ENCODE data around the gene PLXNC1.
A peak's percentile ranks its signal among the peaks of the same experiment; 100 is the strongest.

PLXNC1 gene

GRCh38 chr12:94186278-94187241 lies 38.2 kb downstream of the PLXNC1 start:
- no peaks in the 10 kb centered on the region for H3K9me3 ChIP-seq (ENCODE audit: insufficient read depth, low read depth, low read length)
- H3K4me3 ChIP-seq (ENCODE audit: low read length): peak overlapping the region; percentile 27; the same call in 1 of the 2 replicates
- H3K9ac ChIP-seq (ENCODE audit: low read depth, low read length): no peak overlapping the region
- H3K27me3 ChIP-seq (ENCODE audit: insufficient read depth, low read length): peaks cover 40% of the 10 kb centered on the region
- H3K27ac ChIP-seq (ENCODE audit: low read length): no peak overlapping the region
- no peaks in the 10 kb centered on the region for H3K36me3 ChIP-seq (ENCODE audit: insufficient read depth, low read depth, low read length)
- peaks cover 6% of the 10 kb centered on the region; the same call in 1 of the 2 replicates for H3K4me1 ChIP-seq (ENCODE audit: insufficient read depth, low read length)

GRCh38 chr12:94187361-94187760 lies 39.0 kb downstream of the PLXNC1 start:
- H3K9ac ChIP-seq (ENCODE audit: low read depth, low read length): no peak overlapping the region
- H3K9me3 ChIP-seq (ENCODE audit: insufficient read depth, low read depth, low read length): no peaks in the 10 kb centered on the region
- peaks cover 40% of the 10 kb centered on the region for H3K27me3 ChIP-seq (ENCODE audit: insufficient read depth, low read length)
- no peak overlapping the region for H3K27ac ChIP-seq (ENCODE audit: low read length)
- H3K4me1 ChIP-seq (ENCODE audit: insufficient read depth, low read length): peaks cover 6% of the 10 kb centered on the region; the same call in 1 of the 2 replicates
- H3K36me3 ChIP-seq (ENCODE audit: insufficient read depth, low read depth, low read length): no peaks in the 10 kb centered on the region
- peak overlapping the region; percentile 27; the same call in 1 of the 2 replicates for H3K4me3 ChIP-seq (ENCODE audit: low read length)

- Histone ChIP-seq H3K9ac (ENCODE audit: low read depth, low read length) (no peak overlapping the region), H3K36me3 (ENCODE audit: insufficient read depth, low read depth, low read length) (no peaks in the 10 kb centered on the region), H3K4me3 (ENCODE audit: low read length) (no peak overlapping the region), H3K9me3 (ENCODE audit: insufficient read depth, low read depth, low read length) (no peaks in the 10 kb centered on the region), H3K27me3 (ENCODE audit: insufficient read depth, low read length) (peaks cover 29% of the 10 kb centered on the region), H3K4me1 (ENCODE audit: insufficient read depth, low read length) (peaks cover 6% of the 10 kb centered on the region; the same call in 1 of the 2 replicates), H3K27ac (ENCODE audit: low read length) (no peak overlapping the region)
Observed at GRCh38 chr12:94190623-94191022, 42.2 kb downstream of the PLXNC1 start.

GRCh38 chr12:94191023-94191422 lies 42.6 kb downstream of the PLXNC1 start:
- Histone ChIP-seq H3K27ac (ENCODE audit: low read length) (no peak overlapping the region), H3K36me3 (ENCODE audit: insufficient read depth, low read depth, low read length) (no peaks in the 10 kb centered on the region), H3K27me3 (ENCODE audit: insufficient read depth, low read length) (peaks cover 25% of the 10 kb centered on the region), H3K9me3 (ENCODE audit: insufficient read depth, low read depth, low read length) (no peaks in the 10 kb centered on the region), H3K4me1 (ENCODE audit: insufficient read depth, low read length) (peaks cover 6% of the 10 kb centered on the region; the same call in 1 of the 2 replicates), H3K4me3 (ENCODE audit: low read length) (no peak overlapping the region), H3K9ac (ENCODE audit: low read depth, low read length) (no peak overlapping the region)

DNA sequence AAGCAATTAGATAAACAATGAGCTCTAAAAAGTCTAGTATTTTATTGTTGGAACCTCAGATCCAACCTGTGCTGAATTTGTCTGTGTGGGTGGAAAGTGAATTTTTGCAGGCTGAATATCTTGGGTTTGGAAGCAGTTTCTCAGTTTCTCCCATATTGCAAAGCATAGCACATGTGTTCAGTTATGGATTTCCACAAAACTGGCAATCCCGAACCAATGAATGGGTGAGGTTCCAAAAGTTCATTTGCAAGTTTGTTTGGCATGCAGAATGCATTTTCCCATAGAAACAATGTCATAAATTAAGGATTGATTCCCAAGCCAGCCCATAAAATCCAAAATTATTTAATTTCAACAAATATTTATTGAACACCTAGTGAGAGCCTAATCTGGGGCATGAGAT lies 43.4 kb downstream of the PLXNC1 start:
- H3K9ac ChIP-seq (ENCODE audit: low read depth, low read length): no peak overlapping the region
- peaks cover 6% of the 10 kb centered on the region; the same call in 1 of the 2 replicates for H3K4me1 ChIP-seq (ENCODE audit: insufficient read depth, low read length)
- H3K9me3 ChIP-seq (ENCODE audit: insufficient read depth, low read depth, low read length): no peaks in the 10 kb centered on the region
- H3K27me3 ChIP-seq (ENCODE audit: insufficient read depth, low read length): peaks cover 17% of the 10 kb centered on the region
- no peak overlapping the region for H3K4me3 ChIP-seq (ENCODE audit: low read length)
- H3K36me3 ChIP-seq (ENCODE audit: insufficient read depth, low read depth, low read length): no peaks in the 10 kb centered on the region
- H3K27ac ChIP-seq (ENCODE audit: low read length): no peak overlapping the region

- no peak overlapping the region for H3K27ac ChIP-seq (ENCODE audit: low read length)
- 0 out of 2 replicates have a peak, but pooled peaks cover under 1% of the 10 kb centered on the region for H3K4me1 ChIP-seq (ENCODE audit: insufficient read depth, low read length)
- no peak overlapping the region for H3K4me3 ChIP-seq (ENCODE audit: low read length)
- no peaks in the 10 kb centered on the region for H3K36me3 ChIP-seq (ENCODE audit: insufficient read depth, low read depth, low read length)
- H3K27me3 ChIP-seq (ENCODE audit: insufficient read depth, low read length): peaks cover 11% of the 10 kb centered on the region
- H3K9me3 ChIP-seq (ENCODE audit: insufficient read depth, low read depth, low read length): no peaks in the 10 kb centered on the region
- no peak overlapping the region for H3K9ac ChIP-seq (ENCODE audit: low read depth, low read length)
Observed at GRCh38 chr12:94192506-94192905, 44.1 kb downstream of the PLXNC1 start.

- H3K4me1 ChIP-seq (ENCODE audit: insufficient read depth, low read length): no peaks in the 10 kb centered on the region
- H3K27me3 ChIP-seq (ENCODE audit: insufficient read depth, low read length): peaks cover 7% of the 10 kb centered on the region; the same call in 1 of the 2 replicates
- no peaks in the 10 kb centered on the region for H3K9me3 ChIP-seq (ENCODE audit: insufficient read depth, low read depth, low read length)
- H3K36me3 ChIP-seq (ENCODE audit: insufficient read depth, low read depth, low read length): no peaks in the 10 kb centered on the region
- H3K9ac ChIP-seq (ENCODE audit: low read depth, low read length): no peak overlapping the region
- H3K27ac ChIP-seq (ENCODE audit: low read length): no peak overlapping the region
- H3K4me3 ChIP-seq (ENCODE audit: low read length): no peak overlapping the region
Observed at GRCh38 chr12:94193168-94193567, 44.8 kb downstream of the PLXNC1 start.

- Histone ChIP-seq H3K27me3 (ENCODE audit: insufficient read depth, low read length) (no peaks in the 10 kb centered on the region), H3K4me3 (ENCODE audit: low read length) (no peak overlapping the region), H3K4me1 (ENCODE audit: insufficient read depth, low read length) (no peaks in the 10 kb centered on the region)
Observed at GRCh38 chr12:94195483-94195882, 47.1 kb downstream of the PLXNC1 start.

DNA sequence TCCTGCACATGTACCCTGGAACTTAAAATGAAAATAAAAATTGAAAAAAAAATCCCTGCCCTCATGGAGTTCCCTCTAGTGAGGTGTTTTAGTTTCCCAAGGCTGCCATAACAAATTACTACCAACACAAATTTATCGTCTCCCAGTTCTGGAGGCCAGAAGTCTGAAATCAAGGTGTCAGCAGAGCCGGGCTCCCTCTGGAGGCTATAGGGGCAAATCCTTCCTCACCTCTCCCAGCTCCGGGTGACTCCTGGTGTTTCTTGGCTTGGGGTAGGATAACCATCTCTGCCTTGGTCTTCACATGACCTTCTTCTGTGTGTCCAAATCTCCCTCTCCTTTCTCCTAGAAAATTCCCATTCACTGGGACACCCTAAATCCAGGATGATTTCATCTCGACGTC lies 50.1 kb downstream of the PLXNC1 start:
- Histone ChIP-seq H3K9me3 (ENCODE audit: insufficient read depth, low read depth, low read length) (no peaks in the 10 kb centered on the region), H3K4me1 (ENCODE audit: insufficient read depth, low read length) (0 out of 2 replicates have a peak, but pooled peaks cover under 1% of the 10 kb centered on the region), H3K9ac (ENCODE audit: low read depth, low read length) (no peak overlapping the region), H3K27me3 (ENCODE audit: insufficient read depth, low read length) (no peaks in the 10 kb centered on the region), H3K4me3 (ENCODE audit: low read length) (no peak overlapping the region), H3K27ac (ENCODE audit: low read length) (no peak overlapping the region), H3K36me3 (ENCODE audit: insufficient read depth, low read depth, low read length) (no peaks in the 10 kb centered on the region)

More at GRCh38 chr12:94195483-94195882, 47.1 kb downstream of the PLXNC1 start:
- Histone ChIP-seq H3K27ac (ENCODE audit: low read length) (no peak overlapping the region), H3K9me3 (ENCODE audit: insufficient read depth, low read depth, low read length) (no peaks in the 10 kb centered on the region), H3K9ac (ENCODE audit: low read depth, low read length) (no peak overlapping the region), H3K36me3 (ENCODE audit: insufficient read depth, low read depth, low read length) (no peaks in the 10 kb centered on the region)

DNA sequence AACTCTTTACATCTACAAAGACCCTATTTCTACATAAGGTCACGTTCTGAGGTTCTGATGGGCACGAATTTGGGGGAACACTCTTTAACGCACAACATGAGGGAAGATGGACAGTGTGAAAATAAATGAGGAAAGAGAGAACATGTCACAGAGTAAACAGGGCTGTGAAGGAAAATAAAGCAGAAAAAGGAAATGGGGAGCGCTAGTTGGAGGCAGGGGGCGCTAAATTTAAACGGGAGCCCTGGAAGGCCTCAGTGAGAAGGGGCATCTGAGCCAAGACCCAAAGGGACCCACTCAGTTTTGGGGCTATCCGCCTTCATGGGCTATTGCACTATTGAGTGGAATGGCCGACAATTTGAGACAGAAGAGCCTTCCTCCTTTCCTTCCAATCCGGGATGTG lies 50.5 kb downstream of the PLXNC1 start:
- H3K27ac ChIP-seq (ENCODE audit: low read length): no peak overlapping the region

DNA sequence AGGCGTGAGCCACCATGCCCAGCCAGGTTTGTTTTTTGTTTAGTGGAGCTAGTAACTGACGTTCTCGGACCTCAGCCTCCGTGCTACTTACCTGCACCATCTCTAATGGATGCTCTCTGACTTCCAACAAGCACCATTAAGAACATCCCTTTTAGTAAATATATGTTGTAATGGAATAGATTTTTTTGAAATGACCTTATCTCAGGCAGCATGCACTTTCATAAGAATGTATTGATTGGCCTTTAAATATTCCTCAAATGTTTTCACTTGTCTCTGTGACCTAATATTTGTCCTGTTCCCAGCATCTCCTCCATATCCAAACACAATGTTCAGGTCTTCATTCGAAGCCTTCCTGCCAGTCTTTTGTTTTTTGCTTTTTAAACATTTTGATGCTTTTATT lies 51.7 kb downstream of the PLXNC1 start:
- H3K9ac ChIP-seq (ENCODE audit: low read depth, low read length): no peak overlapping the region
- no peak overlapping the region for H3K4me3 ChIP-seq (ENCODE audit: low read length)
- no peak overlapping the region for H3K27ac ChIP-seq (ENCODE audit: low read length)
- peaks cover 10% of the 10 kb centered on the region; the same call in 1 of the 2 replicates for H3K4me1 ChIP-seq (ENCODE audit: insufficient read depth, low read length)
- no peaks in the 10 kb centered on the region for H3K9me3 ChIP-seq (ENCODE audit: insufficient read depth, low read depth, low read length)
- no peaks in the 10 kb centered on the region for H3K27me3 ChIP-seq (ENCODE audit: insufficient read depth, low read length)
- no peaks in the 10 kb centered on the region for H3K36me3 ChIP-seq (ENCODE audit: insufficient read depth, low read depth, low read length)

More for the DNA sequence above, 50.5 kb downstream of the PLXNC1 start:
- Histone ChIP-seq H3K9ac (ENCODE audit: low read depth, low read length) (no peak overlapping the region), H3K4me3 (ENCODE audit: low read length) (no peak overlapping the region), H3K9me3 (ENCODE audit: insufficient read depth, low read depth, low read length) (no peaks in the 10 kb centered on the region), H3K36me3 (ENCODE audit: insufficient read depth, low read depth, low read length) (no peaks in the 10 kb centered on the region), H3K27me3 (ENCODE audit: insufficient read depth, low read length) (no peaks in the 10 kb centered on the region), H3K4me1 (ENCODE audit: insufficient read depth, low read length) (peaks cover 3% of the 10 kb centered on the region; the same call in 1 of the 2 replicates)

DNA sequence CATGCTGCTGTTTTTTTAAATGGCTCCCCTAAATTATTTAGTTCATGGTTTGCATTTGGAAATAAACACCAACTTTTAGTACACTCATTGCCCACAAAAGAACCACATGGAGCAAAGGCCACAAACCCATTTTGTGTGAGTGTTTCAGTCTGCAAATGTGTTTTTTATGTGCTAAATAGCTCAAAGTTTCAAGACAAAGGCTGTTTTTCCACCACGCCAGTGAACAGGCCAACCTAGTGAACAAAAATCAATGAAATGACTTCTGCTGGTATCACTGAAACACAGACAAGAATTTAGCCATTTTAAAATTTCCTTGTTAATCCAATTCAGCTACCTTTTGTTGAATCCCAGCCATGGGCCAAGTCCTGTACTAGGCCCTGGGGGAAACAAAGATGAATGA lies 52.3 kb downstream of the PLXNC1 start:
- Histone ChIP-seq H3K9ac (ENCODE audit: low read depth, low read length) (no peak overlapping the region), H3K4me3 (ENCODE audit: low read length) (no peak overlapping the region), H3K27ac (ENCODE audit: low read length) (no peak overlapping the region), H3K4me1 (ENCODE audit: insufficient read depth, low read length) (peaks cover 10% of the 10 kb centered on the region; the same call in 1 of the 2 replicates), H3K9me3 (ENCODE audit: insufficient read depth, low read depth, low read length) (no peaks in the 10 kb centered on the region), H3K27me3 (ENCODE audit: insufficient read depth, low read length) (no peaks in the 10 kb centered on the region), H3K36me3 (ENCODE audit: insufficient read depth, low read depth, low read length) (no peaks in the 10 kb centered on the region)
